Esophagus mucosa (tissue), 1 donor: ENCODE data around the gene ERC2. TPM values are rescaled to one million over a fixed set of nuclear protein-coding genes. Genes with fewer than 3 reads are reported as not detected.

Experiments
- total RNA-seq: library from RNA; stranded (reverse); gene quantifications from one replicate; pipeline ENCODE4 v1.2.4, GENCODE V29; 2023
- donor health status: DM: yes; HTN: yes; CAD: no.

ERC2 gene
- total RNA-seq, 1 donor from 2014 or later: 0.48 TPM

Other genes starting within 250 kb of the ERC2 start
- 9.6 TPM for gene CCDC66, start 88.7 kb upstream of the ERC2 start, total RNA-seq
- gene TASOR, start 214.8 kb upstream of the ERC2 start, total RNA-seq: 30.0 TPM